Measurements from ENCODE around the gene MUC4.

MUC4 gene

GRCh38 chr3:195697582-195698324 lies 114.0 kb downstream of the MUC4 start:
- peak; percentile 97 for DNase-seq (ENCODE audit: low read depth)
